Suppressor macrophage treated with lipopolysaccharide for 4 hours (primary cell): ENCODE measurements around the gene DIP2A.
"Not testable (repeated sequence)": the region's sequence is repeated elsewhere in the genome, so short reads cannot be mapped to it uniquely, and the experiment has no call there.

Experiments
- DNase-seq: peaks from one replicate; pipeline ENCODE4 v3.0.0-alpha.2; 2020

The DIP2A gene

DNA sequence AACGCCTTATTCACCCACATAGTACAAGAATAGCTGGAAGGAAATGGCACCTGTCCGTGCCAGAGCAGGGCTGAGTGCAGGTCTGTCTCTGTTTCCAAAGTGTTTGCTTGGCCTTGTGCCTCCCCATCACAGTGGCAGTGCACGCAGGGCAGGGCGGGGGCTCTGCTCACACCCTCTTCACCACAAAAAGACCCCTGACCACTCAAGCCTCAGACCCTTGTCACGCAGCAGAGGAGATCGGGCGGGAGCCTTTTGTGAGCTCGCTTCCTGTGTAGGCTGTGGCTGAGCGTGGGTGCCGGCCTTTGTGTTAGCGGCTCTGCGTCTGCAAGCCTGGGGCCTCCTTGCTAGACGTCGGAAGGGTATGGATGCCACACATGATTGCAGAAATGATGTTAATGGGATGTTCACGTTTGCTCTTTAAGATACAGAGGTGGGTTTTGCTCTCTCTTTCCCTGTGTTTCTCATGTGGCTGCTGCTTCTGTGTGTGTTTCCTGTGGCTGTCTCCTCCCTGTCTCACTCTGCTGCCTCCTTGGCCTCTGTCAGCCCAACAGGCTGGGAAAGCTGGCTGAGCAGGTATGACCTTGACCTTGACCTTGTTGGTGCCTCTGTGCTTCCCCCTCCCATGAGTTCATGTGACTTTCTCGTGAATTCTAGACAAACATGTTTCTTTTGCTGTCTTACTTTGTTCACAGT, 100.7 kb downstream of the DIP2A start:
- DNase-seq: no peak

DNA sequence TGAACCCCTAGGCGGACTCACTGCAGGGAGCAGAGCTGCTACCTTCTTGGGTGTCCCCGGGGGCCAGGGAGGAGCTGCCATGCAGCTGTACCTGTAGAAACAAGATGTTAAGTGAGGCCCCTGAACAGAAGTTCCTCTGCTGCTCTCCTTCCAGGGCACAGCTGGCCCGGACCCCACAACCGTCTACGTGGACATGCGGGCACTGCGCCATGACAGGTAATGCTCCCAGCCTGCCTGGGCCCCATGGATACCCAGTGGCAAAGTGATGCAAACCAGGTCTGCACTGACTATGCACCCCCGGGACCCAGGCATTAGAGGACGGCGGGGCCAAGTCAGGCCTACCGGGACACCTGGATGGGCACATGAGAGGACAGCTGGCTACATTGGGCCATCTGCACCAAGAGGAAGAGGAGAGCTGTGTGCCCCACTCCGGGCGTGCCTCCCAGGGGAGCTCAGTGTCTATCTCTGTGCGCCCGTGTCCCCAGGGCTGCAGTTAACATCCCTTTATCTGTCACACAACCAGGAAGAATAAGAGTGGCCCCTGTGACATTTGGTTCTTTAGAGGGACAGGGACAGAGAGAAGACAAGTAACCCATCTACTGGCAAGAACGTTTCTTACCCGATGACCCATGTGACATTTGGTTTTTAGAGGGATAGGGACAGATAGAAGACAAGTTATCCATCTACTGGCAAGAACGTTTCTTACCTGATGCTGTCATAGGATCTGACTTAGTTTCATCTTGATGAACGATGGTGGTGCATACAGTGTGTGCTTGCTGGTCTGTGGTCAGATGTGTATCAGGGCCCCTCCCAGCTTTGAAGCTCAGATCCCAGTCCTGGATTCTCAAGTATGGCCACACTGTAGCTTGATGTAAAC, 102.1 kb downstream of the DIP2A start:
- no peak for DNase-seq

DNA sequence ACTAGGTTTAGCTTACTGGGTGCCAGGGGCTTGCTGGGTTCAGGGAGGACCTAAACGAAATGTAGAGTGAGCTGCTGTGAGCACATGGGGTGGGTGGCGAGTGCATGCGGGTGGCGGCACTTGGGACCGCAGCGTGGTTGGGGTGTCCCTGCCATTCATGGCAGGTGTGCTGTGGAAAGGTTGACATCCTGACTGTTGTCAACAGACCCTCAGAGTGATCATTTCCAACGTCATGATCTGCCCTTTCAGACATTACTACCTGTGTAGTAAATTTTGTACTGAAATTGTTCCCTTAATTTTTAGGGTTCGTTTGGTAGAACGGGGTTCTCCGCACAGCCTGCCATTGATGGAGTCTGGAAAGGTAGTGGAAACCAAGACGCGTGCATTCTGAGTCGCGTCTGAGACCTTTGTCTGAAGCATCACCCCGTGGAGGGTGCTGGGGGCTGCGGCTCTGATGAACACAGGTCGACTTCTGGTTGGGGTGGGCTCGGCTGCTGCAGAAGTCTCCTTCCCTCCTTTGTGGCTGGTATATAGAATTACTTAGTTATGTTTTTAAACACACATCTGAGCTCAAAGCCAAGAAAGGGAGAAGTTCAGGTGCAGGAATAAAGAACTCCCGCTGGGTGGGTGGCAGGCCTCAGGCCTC, 102.9 kb downstream of the DIP2A start:
- no peak for DNase-seq

DNA sequence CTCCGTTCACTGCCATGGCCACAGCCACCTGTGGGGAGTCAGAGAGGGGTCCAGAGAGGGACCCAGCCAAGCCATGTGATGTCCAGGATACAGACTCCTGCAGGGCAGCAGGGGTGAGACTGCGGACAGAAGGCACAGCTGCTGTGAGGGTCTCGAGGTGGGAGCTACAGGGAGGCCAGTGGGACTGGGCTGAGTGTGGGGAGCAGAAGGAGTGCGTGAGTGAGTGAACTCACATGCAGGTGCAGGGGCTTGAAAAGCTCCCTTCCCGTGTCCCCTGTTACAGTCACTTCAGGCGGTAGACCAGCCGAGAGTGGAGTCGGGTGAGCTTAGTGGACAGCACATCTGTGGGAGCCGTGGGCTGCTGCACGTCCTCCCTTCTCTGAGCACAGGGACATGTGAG, 103.8 kb downstream of the DIP2A start:
- no peak for DNase-seq

DNA sequence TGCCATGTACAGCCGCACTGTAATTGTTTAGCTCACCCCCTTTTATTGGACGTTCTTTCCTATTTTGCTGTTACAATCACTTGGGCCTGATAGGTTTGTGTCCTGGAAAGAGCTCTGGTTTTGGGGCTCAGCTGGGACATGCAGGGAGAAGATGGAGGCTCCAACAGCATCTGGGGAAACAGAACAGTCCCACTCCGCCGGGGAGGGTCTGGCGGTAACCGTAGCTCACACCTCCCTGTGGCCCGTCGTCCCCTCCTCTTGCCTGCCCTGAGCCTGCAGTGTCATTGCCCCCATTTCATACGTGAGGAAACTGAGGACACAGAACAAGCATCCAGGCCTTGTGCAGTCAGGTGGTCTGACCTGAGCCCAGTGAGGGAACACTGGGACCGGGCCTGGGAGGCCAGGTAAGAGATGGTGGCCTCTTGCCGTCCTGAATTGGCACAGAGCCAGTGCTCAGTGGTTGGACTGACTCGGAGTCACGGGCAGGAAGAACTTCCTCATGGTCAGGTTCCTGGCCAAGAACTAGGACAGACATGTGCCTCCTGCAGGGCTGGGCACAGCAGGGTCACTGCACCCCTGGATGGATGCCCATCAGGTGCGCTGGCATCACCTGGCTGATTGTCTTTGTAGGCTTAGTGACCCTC, 104.4 kb downstream of the DIP2A start:
- no peak for DNase-seq

DNA sequence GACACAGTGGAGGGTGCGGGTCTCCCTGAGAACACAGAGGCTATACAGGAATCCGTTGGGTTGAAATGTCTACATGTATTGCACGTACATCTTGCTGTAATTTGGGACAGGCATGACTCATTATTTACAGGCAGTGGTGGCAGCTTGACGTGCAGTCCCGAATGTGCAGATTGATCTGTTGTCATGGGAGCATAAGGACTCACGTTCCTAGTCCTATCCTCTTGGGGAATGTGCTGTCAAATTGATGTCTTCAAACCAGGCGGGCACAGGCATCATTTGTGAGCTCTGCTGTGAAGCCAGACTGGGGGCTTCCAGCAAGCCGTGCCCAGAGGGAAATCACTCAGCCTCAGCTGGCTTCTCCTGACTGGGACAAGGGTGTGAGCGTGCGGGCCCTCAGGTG, 105.7 kb downstream of the DIP2A start:
- DNase-seq: no peak

DNA sequence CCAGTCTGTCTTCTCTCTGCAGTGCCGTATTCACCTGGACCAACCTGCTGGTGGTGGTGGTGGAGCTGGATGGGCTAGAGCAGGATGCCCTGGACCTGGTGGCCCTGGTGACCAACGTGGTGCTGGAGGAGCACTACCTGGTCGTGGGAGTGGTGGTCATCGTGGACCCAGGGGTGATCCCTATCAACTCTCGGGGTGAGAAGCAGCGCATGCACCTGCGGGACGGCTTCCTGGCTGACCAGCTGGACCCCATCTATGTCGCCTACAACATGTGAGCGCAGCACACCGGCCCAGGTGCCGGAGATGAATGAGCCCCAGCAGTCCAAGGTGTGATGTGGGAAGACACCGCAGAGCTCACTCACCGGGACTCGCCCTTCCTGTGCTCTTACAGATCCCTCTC, 108.7 kb downstream of the DIP2A start:
- DNase-seq: no peak

DNA sequence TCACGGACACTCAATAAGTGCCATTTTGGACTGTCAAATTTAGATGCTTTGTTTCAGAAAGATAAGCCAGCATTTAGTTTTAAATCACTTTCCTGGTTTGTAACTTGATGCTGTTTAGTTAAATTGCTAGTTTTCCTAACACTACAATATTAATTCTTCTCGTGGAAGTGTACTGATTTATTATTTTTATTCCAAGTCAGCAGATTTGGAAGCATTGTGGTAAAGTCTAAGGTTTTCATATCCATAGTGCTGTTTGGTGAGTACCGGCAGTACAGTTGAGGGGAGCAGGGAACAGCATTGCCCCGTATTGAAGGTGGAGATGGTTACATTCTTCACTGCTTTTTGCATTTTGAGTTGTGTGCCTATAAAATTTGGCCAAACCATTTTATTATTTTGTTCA, 109.9 kb downstream of the DIP2A start:
- DNase-seq: no peak

DNA sequence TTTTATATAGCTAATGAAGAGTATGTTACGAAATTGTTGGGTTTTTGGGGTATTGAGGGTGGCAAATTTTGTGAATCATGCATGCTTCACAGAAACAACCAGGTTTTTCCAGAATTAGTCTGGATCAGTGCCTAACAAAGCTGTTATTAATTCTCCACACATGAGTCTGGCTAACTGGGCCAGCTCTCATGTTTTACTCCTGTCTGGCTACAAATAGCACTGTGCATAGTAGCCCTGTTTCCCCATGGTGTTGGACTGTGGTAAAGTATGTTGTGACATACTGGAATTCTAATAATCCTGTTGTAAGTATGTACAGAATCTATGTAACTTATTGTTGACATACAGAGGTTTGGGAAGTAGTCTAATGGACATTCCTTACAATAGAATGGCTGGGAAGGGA, 110.4 kb downstream of the DIP2A start:
- DNase-seq: no peak

DNA sequence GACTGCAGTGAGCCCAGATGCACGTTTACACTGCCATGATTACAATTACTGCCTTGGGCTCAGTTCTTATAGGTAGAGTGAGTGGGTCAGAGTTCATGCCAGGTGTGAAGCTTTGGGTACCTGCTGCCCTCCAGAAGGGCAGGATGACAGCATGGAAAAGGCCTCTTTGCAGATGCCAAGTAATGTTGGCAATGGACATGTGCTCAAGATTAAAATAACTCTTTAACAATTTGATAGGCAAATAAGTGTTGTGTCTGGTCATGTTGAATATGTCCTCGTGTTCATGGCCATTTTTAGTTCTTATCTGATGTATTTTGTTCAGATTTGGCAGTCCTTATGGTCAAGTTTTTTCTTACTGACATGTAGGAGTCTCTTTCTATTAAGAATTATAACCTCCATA, 111.4 kb downstream of the DIP2A start:
- no peak for DNase-seq

DNA sequence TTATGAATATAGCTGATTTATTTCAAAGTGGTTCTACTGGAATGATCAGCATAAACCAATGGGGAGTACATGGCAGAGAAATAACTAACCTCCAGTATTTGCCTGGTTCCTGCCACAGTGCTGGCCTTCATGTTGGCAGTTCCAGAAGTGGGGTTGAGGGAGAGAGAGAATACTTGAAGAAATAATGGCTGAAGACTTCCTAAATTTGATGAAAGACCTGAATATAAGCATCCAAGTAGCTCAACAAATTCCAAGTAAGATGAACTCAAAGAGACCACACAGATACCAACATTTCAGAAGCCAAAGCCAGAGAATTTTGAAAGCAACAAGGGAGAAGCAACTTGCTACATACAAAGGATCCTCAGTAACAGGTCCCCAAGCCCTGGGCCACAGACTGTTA, 111.9 kb downstream of the DIP2A start:
- DNase-seq: no peak

DNA sequence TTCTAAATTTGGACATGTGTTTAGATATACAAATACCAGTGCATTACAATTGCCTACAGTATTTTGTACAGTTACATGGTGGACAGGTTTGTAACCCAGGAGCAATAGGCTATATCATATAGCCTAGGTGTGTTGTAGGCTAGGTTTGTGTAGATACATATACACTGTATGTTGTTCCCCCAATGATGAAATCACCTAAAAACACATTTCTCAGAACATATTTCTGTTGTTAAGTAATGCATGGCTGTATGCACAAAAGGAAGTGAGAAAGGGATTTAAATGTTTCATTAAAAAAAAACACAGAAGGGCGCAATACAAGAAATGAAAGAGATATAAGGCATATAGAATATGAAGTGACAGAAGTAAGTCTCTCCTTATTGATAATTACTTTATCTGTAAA, 114.2 kb downstream of the DIP2A start:
- DNase-seq: no peak

DNA sequence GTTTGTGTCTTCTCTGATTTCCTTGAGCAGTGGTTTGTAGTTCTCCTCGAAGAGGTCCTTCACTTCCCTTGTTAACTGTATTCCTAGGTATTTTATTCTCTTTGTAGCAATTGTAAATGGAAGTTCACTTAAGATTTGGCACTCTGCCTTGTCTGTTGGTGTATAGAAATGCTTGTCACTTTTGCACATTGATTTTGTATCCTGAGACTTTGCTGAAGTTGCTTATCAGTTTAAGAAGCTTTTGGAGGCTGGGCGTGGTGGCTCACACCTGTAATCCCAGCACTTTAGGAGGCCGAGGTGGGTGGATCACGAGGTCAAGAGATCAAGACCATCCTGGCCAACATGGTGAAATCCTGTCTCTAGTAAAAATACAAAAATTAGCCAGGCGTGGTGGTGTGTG, 119.1 kb downstream of the DIP2A start:
- not testable (repeated sequence) for DNase-seq

DNA sequence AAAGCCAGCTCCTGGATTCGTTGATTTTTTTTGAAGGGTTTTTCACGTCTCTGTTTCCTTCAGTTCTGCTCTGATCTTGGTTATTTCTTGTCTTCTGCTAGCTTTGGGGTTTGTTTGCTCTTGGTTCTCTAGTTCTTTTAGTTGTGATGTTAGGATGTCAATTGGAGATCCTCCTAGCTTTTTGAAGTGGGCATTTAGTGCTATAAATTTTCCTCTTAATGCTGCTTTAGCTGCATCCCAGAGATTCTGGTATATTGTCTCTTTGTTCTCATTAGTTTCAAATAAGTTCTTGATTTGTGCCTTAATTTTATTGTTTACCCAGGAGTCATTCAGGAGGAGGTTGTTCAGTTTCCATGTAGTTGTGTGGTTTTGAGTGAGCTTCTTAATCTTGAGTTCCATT, 120.7 kb downstream of the DIP2A start:
- not testable (repeated sequence) for DNase-seq

DNA sequence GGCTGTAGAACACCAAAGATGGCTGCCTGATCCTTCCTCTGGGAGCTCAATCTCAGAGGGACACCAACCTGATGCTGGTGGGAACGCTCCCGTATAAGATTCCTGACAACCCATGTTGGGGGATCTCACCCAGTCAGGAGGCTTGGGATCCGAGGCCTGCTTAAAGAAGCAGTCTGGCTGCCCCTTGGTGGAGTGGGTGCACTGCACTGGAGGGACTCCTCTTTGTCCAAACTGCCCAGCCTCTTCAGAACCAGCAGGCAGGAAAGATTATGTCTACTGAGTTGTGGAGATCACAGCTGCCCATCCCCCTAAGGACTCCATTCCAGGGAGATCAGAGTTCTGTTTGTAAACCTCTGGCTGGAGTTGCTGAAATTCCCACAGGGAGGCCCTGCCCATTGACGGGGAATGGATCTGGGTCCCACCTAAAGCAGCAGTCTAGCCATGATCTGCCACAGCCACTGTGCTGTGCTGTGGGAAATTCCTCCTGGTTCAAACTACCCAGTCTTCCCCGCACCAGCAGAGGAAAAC, 123.2 kb downstream of the DIP2A start:
- DNase-seq: no peak

DNA sequence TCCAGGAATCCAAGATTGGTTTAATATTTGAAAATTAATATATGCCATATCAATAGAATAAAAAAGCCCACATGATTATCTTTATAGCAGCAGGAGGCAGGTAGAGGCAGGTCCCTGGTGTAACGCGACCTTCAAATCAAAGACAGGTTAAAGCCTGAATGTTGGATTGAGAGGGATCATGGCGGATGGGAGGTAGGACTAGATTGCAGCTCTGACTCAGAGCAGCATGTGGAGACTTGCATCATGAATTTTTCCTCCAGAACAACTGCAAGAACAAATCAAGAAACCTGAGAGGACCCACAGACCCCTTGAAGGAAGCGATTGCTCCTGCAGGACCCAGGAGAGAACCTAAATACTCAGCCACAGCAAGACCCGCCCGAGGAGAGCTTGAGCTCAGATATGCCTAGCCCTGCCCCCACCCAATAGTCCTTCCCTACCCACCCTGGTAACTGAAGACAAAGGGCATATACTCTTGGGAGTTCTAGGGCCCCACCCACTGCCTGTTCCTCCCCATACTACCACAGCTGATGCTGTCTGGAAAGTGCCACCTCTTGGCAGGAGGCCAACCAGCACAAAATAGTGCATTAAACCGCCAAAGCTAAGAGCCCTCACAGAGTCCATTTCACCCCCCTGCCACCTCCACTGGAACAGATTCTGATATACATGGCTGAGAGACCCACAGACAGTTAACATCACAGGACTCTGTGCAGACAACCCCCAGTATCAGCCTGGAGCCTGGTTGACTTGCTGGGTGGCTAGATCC, 126.7 kb downstream of the DIP2A start:
- DNase-seq: no peak

DNA sequence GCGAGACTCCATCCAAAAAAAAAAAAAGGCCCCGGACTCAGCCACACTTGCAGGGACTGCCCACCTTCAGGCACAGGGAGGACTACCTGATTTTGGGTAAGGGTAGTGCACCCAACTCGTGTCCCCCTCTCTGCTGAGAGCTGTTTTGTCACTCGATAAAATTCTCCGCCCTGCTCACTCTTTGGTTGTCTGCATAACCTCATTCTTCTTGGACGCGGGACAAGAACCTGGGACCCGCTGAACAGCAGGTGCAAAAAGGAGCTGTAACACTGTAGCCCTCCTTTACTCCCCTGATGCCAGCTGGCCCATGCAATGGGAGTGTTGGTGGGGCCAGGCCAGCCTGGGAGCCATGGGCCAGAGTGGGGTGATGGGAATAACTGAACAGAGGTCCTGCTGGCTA, 135.6 kb downstream of the DIP2A start:
- no peak for DNase-seq

DNA sequence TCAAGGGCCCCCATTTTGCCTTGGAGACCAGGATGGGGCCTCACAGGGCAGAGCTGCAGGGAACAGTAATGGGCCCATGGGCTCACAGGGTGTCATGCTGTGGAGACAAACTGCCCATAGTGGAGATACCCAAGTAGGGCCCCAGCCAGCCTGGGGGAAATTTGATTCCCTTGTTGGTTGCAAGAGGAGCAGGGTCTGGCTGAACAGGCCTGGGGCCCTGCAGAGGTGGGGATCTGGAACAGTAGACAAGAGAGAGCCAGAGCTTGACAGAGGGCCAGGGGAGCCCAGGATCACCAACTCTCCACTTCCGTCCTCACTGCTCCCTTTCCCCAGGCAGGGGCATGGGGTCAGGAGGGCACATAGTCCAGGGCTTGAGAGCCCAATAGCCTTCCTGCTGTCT, 137.5 kb downstream of the DIP2A start:
- DNase-seq: no peak

DNA sequence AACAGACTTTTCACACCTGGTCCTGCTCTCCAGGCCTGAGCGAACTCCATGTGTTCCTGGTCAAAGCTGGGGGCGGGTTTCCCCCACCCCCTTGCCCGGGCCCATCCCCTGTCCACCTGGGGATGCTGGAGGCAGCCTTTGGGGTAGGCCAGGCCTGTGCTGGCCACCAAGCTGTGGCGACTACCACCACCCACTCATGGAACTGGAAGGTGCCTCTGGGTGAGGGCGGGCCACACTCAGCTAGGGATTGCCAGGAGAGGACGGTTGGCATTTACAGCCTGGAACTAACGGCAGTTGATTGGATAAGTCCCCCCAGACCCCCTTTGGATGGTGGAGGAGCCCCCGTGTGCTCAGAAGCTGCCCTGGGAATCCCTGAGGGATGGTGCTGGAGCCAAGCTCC, 138.3 kb downstream of the DIP2A start:
- no peak for DNase-seq

DNA sequence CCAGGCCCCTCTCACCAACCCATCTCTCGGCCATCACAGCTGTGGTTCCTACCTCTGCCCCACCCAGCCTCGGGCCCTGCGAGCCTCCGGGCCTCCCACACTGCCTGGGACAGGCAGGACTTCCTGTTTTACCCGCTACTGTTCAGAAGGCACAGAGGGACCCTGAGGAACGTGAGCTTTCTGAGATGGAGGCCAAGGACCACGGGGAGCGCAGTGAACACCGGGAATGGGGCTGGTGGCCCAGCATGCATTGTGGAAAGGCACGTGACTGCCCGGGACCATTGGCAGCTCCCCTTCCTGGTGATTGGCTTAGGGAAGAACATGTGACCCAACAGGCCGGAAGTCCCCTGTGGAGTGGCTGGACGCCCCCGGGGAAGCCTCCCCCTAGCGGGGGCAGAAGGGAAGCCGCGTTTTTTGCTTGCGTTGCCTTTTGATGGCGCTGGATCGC, 139.2 kb downstream of the DIP2A start:
- DNase-seq: no peak

DNA sequence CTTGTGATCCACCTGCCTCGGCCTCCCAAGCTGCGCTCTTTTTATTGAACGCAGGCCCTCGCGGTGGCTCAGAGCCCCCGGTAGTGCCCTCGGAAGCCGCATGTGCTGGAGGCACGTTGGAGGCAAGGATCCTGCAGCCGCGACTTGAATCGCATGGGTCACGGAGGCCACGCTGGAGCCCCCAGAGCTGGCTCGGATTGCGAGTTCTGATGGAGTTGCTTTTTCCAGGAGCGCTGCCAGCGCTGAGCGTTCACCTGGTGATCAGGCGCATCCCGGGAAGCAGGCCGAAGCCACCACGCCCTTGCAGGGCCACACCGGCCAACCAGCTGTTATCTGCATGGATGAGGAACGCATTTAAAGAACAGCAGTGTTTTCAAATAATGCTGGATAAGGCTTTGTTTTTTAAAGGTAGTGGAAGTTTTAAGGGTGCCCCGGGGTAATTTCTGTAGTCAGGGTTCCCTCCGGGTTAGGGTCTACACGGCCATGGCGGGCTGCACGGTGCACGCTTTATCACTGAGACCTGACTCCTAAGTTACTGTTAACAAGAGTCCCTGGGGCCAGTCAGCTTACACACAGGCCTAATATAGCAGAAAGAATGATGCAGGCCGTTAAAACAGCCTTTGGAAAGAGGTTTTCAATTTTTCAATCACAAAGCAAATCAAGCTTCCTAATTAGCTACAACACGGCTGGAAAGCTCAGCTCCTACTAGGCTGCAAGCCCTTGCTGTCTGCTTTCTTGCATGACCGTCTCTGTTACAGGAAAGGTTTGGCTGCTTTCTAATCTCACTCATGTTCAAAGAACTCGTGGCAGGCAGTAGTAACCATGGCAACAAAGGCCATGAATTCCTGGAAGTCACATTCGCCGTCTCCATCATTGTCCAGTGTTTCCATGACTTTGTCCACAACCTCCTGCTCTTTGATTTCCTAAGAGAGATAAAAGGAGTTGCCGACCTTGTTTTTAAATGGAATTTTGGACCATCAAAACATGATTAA, 140.2 kb downstream of the DIP2A start:
- no peak for DNase-seq
